OCI-LY3 (cell line): ENCODE measurements around the gene CDH24.

ENCODE experiments used
- CTCF ChIP-seq: fragments of 200-600, 300-600 bp; sonication (generic); IDR thresholded peaks from 2 replicates; pipeline ENCODE4 v1.5.1; 2014; ENCODE audit warnings: antibody characterized with exemption, low read length, low read depth
- EZH2phosphoT487 ChIP-seq: fragments of 200-600 bp; shearing (Covaris generic); IDR thresholded peaks from 2 replicates; pipeline ENCODE4 v1.6.1; 2018; ENCODE audit warnings: antibody characterized with exemption, mixed run types, low read depth

- TF ChIP-seq CTCF (no peak), EZH2phosphoT487 (no peak)
Measured at GRCh38 chr14:23089498-23090253, 32.4 kb upstream of the CDH24 start.
